T-helper 1 cell treated with Interleukin-12 subunit alpha and Interleukin-12 subunit beta and Interleukin-4 antibody, amounts not matched to agents 30 ng/mL and 1 ng/mL, for 36 hours (primary cell): ENCODE data around the gene CEP112. TPM values are rescaled to one million over a fixed set of nuclear protein-coding genes. Genes with fewer than 3 reads are reported as not detected.
"Not testable (repeated sequence)": the region's sequence is repeated elsewhere in the genome, so short reads cannot be mapped to it uniquely, and the experiment has no call there.

Experiments
- intact Hi-C: fragments of 100-400 bp; cut with micrococcal nuclease; formaldehyde crosslinking; loops from one replicate; pipeline ENCODE4 v1.15.1; 2024
- total RNA-seq: library from RNA; stranded (reverse); gene quantifications from 2 replicates; pipeline ENCODE4 v1.2.3, GENCODE V29; 2022

Gene CEP112
- total RNA-seq, 1 donor from 2014 or later = 3.0 TPM

DNA sequence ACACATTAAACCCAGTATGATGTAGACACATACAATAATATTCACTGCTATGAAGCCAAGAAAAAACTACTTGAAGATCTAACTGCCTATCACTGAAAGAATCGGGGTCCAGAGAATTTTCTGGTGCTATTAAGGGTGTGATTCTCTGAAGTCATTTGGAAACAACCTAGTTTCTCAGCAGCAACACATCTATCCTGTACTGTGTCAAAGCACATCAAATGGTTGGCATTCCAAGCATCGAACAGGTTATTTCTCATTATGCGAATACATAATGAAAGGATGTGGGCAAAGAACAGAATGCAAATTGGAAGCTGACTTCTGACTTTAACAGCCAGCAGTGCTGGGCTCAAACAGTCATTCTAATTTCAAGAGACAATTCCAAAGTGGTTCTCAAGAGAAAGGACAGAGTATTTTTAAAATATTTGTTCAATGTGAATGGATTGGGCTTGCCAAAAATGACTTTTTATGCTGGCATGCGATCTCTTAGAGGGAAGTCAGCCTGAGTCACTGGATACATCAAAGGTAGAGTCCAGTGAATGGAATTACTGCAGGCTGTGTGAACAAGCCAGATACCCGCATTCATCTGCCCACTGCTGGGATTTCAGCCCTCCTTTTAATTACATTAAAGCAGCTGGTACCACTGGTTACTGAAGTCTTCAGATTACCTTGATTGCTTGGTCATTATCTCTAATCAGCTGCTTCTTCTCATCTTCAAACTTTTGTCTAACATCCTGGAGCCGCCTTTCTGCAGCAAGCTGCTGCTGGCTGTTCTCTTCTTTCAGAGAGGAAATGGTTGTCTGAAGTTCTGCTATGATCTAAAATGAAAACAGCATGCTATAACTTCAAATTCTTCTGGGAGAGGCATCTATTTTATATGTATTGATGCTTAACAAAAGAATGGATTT lies 449.3 kb downstream of the CEP112 start:
- intact Hi-C loops = no loop called here

DNA sequence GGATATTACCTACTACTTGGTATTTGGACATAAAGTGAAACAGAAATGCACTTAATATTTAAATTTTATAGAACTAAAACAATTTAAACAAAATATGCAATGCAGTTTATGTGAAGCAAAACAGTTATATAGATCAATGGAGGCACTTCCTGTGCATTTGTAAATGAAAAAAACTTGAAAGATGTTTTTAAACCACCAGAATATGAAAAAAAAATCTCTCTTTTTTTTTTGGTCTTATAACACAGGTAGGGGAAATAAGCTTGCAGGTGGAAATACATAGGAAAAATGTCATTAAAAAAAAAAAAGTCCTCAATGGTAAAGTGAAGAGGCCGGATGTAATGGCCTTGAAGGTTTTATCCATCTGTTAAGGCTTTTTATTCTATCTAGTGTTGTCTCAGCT lies 450.2 kb downstream of the CEP112 start:
- intact Hi-C loops = no loop called here

DNA sequence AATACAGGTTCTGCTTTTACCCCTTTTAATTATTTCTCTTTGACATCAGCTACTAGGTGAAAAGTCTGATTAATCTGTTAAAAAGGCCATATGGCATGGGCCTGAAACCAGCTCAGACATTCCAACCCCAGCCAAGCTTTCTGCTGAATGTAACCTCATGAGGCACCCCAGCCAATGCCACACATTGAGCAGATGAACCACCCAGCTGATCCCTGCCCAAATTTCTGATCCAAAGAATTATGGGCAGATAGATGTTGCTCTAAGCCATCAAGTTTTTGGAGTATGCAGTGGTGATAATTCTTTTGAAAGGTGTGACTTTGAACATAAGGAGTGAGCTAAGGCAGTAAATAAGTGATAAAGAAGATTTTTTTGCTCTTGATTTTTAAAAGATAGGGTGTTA lies 452.9 kb downstream of the CEP112 start:
- intact Hi-C loops = no loop called here

DNA sequence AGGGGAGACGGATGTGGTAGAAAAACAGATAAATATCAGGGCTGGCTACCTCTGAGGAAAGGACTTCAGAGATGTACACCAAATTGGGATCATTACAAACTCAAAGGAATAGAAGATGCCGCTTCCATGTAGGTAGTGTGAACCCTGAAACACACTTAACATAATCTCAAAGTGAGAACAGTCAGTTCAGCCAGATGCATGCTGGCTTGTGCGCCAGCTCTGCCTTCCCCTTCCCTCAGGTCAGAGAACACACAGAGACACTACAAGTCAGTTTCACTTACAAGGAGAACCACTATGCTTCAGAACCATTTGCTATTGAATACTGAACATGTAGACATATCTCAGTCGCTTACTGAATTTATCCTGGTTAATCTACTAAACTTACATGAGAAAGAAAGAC lies 454.5 kb downstream of the CEP112 start:
- intact Hi-C loops = no loop called here

DNA sequence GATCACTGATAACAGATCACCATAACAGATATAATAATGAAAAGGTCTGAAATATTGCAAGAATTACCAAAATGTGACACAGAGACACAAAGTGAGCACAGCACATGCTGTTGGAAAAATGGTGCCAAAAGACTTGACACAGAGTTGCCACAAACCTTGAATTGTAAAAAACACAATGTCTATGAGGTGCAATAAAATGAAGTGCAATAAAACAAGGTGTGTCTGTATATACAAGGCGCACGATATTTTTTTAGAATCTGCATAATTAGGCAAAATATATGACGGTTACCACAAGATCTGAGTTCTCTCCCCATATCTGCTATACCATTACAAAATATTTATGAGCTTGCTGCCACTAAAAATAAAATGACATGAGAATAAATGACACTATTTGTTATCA lies 458.6 kb downstream of the CEP112 start:
- intact Hi-C loops = no loop called here

DNA sequence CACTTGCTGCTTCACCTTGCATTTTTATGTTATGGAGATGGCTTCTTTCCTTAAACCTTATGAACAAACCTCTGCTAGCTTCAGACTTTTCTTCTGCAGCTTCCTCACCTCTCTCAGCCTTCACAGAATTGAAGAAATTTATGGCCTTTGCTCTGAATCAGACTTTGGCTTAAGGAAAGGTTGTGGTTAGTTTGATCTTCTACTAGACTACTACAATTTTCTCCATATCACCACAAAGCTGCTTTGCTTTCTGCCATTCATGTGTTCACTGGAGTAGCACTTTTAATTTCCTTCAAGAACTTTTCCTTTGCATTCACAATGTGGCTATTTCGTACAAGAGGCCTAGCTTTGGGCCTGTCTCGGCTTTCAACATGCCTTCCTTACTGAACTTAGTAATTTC lies 459.3 kb downstream of the CEP112 start:
- intact Hi-C loops = not testable (repeated sequence)

DNA sequence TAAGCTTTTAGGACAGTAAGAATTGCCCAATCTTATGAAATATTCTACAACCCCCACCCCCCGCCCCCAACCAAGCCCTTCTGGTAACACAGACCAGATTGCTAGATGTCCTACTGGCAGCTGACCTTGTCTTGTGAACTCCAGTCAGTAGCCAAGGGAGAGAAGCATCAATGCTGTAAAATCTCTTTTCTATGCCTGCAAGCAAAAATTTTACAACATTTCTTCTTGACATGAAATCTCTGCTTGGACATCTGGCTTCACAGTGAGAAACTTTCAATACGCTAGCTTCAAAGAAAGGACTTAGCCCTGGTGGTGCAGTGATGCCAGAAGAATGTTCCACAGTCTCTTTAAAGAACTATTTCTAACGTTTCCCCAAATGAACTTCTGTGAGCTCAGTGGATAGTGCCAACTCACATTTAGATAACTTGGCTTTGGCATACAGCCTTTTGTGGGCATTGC lies 461.2 kb downstream of the CEP112 start:
- intact Hi-C loops = no loop called here

DNA sequence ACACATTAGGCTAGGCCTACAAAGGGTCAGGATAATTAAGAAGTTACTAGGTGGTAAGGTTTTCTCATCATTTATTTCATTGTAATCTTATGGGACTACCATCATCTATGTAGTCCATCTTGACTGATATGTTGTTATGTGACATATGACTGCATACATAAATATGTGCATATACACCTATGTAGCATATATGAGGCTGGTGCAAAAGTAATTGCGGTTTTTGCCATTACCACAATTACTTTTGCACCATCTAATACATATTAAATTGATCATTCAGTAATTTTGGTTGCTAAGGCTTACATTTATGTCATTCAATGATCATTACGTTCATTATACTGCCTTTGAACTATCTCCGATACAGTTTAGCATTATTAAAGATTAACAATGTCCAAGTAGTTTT lies 462.7 kb downstream of the CEP112 start:
- intact Hi-C loops = no loop called here

DNA sequence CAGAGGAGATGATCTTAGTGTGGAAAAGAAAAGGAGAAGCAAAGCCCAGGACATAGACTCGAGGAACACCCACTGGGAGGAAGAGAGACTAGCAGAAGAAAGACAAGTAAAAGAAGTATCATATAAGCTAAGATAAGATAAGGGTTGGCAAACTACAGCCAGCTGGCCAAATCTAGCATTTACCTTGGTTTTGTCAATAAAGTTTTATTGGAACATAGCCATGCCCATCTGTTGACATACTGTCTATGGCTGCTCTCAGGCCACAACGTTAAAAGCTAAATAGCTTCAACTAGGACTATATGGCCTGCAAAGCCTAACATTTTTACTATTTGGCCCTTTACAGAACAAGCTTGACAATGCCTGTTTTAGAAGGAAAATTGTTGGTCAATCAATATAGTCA lies 464.1 kb downstream of the CEP112 start:
- intact Hi-C loops = no loop called here

DNA sequence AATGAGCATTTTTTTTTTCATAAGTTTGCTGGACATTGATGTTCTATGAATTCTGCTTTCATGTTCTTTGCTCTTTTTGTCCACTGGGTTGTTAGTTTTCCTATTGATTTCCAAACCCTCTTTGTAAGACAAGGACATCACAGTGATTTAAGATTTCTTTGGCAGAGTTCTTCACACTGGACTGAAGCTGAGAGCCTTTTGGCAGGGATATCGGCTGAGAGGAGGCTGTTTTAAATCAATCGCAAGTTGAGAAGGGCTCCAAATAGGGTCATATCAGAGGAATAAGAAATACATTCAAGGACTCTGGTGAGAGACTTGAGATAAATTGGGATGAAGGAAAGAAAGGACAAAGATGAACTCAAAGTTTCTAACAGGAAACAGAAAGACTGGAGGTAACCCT lies 464.7 kb downstream of the CEP112 start:
- intact Hi-C loops = no loop called here

DNA sequence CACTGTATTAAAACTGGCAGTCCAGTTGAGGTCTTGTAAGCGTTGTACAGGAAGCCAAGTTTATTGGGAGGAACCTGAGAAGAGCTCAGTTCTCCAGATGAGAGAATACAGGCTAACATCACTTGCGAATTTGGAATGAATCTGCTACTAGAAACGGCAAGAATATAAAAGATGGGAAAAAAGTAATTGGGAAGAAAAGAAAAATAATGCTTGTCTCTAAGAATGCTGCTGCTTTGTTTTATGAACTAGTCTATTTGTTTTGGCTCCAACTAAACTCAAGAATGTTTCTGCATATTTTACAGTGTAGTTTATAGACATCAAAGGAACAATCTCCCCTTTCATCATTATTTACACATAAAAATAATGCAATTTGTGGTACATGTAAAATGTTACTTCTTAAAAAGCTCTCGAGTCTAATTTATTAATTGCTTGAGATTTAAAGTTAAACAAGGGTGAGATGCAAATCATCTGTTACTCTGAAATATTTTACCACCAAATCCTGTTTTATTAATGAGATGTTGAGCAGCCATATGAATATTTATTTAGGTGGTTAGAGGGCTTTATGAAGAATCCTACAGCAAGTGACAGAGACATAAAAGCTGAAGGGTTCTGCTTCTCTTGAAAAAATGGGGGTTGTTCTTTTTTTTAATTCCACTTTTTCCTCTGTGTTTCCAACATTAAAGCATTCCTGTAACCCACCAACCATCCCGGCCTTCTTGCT lies 468.3 kb downstream of the CEP112 start:
- intact Hi-C loops = no loop called here

DNA sequence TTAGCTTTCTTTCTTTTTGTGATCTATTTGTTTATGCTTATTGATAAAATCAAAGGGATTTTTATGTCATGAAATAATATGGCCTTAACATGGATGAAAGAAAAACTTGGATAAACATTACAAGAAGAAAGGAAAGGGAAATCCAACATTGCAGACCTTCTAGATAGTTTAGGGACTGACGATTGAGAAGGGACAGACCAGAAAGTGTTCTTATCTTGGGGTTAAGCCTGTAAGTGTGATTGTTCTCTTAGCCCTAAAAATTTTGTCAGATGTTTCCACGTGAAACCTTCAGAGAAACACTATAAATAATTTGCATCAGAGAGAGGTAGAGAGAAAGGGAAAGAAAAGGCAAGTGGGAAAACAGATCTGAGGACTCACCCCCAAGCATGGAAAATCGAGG lies 473.3 kb downstream of the CEP112 start:
- intact Hi-C loops = no loop called here

DNA sequence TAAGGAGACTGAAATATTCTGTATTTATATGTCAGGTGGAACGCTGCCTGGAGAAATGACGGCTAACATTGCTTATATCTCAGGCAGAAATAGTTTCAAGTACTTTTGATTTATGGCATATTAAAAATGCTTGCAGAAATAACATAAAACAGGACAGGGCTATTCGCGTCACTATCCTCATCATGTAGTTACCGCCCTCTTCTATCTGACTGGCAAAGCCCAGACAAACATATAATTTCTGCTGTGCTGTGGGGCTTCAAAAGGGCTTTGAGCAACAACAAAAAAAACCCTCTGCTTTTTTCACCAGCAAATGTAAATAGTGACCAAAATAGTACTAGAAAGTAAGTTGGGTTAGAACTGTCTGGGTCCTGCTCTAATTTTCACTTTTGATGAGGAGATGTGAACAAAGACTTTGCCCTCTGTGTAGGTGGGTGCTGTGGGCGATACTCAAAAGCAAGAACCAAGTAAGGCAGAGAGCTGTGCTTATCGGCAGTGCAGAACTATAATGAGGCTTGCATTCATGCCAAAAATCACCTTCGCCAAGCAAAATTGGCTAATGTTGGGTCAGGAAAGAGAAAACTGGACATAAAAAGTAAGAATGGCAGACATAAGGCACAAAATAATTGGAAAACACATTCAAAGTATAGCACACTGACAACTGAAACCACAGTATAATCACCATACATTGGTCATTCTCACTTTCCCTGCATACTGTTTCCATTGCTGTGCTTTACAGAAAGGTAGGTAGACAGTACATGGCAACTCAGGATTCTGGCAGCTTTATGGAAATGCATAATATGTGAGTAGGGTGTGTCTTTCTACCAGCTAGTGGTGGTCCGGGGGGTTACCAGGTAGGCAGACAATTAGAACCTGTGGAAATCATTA lies 479.3 kb downstream of the CEP112 start:
- intact Hi-C loops = no loop called here

DNA sequence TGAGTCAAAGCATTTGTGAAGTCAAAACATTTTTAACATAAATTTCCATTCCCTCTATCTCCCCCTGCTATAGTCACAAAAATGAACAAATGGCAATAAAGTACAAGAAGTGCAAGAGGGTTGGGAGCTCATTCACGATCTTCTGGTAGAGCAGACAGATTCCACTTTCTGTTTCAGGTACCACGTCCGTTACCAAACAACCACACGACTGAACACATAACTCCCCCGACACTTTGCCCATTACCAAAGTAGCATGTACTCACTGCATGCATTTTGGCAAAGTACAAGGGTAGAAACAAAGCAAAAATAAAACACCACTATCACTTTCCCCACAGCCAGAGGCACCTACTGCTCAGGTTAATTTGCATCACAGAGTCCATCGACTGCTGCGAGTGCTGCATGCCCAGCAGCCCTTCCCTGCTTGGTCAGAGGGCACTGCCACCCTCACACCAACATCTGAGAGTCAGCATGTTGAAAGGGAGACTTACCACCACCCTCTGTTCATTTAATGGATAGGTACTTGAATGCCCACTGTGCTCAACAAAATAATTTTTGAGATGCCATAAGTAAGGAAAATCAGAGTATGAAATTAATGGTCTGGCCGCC lies 480.2 kb downstream of the CEP112 start:
- intact Hi-C loops = no loop called here

DNA sequence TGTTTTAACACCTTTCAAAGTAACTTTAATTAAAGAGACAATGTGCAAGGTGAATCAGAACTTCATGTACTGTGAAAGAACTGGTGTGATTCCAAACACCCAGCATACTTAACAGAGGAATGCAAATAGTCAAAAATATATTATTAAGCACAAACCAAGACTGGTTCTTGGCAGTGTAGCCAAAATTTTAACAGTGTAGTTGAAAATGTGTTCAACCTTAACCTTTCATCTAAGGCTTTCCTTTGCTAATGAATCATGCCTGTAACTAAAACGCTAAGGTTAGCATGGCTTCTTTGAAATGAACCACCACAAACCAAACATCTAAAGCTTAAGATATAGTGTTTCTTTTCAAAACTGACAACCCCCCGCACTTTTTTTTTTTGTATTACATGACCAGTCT lies 484.2 kb downstream of the CEP112 start:
- intact Hi-C loops = no loop called here

DNA sequence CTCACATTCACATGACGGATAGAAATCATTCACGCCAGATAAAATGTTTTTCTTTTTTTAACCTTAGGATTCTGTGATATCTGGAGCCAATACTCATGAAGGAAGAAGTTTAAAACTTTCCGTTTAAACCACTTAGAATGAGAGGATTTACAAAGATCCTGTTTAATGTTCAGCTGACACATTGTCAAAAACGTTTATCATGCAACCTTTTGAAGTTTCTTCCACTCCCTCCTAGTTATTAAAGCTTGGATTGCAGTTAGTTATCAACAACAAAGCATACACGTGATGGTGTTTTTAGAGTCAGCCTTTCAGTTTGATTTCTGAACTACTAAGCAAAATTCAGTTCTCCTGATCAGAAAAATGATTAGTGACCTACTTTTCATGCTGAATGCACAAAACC lies 487.2 kb downstream of the CEP112 start:
- intact Hi-C loops = no loop called here

DNA sequence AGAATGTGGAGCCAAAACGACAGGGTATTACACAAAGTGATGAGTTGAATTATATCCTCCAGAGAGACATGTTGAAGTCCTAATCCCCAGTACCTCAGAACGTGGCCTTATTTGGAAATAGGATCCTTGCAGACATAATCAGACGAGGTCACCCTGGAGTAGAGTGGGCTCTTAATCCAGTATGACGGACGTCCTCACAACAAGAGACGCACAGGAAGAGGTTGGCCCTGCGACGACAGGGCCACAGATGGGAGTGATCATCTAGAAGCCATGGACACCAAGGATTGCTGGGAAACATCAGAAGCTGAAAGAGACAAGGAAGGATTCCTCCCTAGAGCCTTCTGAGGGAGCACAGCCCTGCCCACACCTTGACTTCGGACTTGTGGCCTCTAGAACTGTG lies 488.0 kb downstream of the CEP112 start:
- intact Hi-C loops = no loop called here

DNA sequence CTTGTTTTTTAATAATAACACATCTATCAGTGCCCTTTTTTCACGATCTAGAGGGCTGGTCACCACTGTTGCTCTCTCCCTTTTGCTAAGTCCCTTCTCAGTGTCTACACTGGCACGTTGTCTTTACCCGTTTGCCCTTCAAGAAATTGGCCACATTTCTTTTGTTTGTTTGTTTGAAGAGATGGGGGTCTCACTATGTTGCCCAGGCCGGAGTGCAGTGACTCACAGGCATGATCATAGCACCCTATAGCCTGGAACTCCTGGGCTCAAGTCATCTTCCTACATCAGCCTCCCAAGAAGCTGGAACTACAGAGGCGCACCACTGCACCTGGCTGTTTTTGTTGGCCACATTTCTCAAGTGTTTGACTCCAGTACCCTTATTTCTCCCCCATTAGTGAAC lies 492.5 kb downstream of the CEP112 start:
- intact Hi-C loops = no loop called here

DNA sequence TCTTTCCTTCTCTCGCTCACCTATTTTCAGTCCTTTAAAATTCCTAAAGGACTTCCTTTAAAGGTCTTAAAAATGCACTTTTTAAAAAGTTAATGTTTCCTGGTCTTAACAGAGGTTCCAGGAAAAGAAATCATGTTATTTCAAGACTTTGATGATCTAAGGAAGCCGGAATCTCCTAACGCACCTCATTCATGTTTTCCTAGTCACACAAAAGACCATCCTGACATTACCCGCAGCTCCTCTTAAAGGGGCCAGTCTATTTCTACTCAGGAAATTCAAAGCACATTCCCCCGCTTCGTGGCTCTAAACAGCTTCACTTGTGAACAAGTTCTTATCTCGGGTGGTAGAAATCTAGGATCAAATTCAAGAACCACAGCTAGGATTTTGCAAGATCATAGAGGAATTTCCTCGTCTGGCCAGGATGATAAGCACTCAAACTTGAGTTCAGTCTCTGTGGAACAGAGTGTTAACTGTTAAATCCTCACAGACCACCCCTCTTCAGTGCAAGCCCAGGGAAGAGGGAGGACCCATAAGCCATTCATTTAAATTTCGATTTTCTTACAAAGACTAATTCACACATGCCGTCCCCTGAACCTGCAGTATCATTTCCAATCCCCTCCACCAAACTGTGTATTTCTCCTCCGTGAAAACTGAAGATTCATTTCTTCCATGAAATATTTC lies 493.4 kb downstream of the CEP112 start:
- intact Hi-C loops = no loop called here

DNA sequence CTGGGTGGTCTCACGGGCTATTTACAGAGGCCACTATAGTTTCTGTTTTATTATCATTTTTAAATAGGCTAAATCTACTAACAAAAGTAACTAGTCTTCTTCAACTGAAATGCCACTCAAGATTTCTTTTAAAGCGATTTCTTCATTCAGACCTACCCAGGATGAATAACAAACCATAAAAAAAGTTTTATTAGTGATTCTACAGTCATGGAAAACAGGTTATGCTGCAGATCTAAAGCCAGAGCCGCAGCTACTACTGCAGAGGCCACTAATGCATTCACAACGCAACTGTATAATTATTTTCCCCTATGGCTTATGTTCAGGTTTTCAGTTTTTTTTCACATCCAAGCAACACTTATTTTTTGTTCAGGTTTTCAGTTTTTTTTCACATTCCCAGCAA lies 494.3 kb downstream of the CEP112 start:
- intact Hi-C loops = no loop called here
